Hepatocyte (in vitro differentiated cells): Measurements from ENCODE around the gene WTAP.

ENCODE experiments used
- EZH2 ChIP-seq: fragments of 200-600 bp; sonication (generic); IDR thresholded peaks from 2 replicates; pipeline ENCODE4 v1.6.1; 2016; ENCODE audit warnings: antibody characterized with exemption, mild to moderate bottlenecking, borderline replicate concordance
- TF ChIP-seq, protein P1 (sequence below): fragments of 200-600 bp; sonication (generic); IDR thresholded peaks from 2 replicates; pipeline ENCODE4 v1.5.1; 2016; ENCODE audit warnings: antibody characterized with exemption, mild to moderate bottlenecking; ENCODE audit not compliant: poor library complexity

DNA sequence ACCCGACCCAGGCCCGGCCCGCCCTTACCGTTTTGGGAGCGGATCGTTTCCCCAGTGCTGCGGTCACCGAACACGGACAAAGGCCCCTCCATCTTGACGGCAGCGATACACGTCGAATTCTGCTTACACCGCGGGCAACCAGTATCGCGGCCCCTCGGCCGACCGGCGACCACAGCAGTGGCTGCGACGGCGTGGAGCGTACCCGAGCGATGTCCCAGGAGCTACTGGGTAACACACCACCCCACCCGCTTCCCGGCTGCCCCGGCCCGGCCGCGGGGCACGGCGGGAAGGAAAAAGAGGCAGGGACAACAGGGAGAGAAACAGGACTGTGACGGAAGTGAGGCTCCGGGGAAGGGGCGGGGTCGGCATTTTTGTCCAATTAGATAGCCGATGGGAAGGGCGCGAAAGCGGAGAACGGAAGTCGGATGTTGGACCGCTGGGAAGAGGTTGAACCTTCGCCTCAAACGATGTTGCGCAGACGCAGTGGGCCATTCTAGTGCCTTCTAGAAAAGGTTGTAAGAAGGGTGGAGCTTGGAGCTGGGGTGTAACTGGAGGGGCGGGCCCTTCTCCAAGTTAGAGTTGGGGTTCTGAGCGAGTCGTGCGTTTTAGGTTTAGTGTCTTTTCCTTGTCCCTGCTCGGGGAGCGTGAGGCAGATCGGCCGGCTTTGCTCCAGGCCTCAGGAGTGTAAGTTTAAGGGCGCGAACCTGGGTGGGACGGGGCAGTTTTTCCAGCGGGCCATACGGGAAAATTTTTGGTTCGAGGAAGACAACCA, 62.3 kb downstream of the WTAP start, which contains the start of gene TCP1:
- no peak for TF ChIP-seq EZH2
- TF ChIP-seq, protein P1, sequence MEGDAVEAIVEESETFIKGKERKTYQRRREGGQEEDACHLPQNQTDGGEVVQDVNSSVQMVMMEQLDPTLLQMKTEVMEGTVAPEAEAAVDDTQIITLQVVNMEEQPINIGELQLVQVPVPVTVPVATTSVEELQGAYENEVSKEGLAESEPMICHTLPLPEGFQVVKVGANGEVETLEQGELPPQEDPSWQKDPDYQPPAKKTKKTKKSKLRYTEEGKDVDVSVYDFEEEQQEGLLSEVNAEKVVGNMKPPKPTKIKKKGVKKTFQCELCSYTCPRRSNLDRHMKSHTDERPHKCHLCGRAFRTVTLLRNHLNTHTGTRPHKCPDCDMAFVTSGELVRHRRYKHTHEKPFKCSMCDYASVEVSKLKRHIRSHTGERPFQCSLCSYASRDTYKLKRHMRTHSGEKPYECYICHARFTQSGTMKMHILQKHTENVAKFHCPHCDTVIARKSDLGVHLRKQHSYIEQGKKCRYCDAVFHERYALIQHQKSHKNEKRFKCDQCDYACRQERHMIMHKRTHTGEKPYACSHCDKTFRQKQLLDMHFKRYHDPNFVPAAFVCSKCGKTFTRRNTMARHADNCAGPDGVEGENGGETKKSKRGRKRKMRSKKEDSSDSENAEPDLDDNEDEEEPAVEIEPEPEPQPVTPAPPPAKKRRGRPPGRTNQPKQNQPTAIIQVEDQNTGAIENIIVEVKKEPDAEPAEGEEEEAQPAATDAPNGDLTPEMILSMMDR: no peak
